HG02571 (cell line): ENCODE results near the gene GUCY2D.

Source experiments
- ATAC-seq: cut with Tn5 transposase; IDR thresholded peaks from one replicate; pipeline ENCODE4 v1.9.1; 2021; ENCODE audit warnings: mild to moderate bottlenecking, moderate library complexity; ENCODE audit not compliant: unreplicated experiment

GUCY2D gene

GRCh38 chr17:8062435-8062806, 60.0 kb downstream of the GUCY2D start:
- ATAC-seq, result no peak

- no peak for ATAC-seq
Measured at GRCh38 chr17:8062807-8063483, 60.5 kb downstream of the GUCY2D start.

GRCh38 chr17:8063761-8064534, 61.5 kb downstream of the GUCY2D start:
- ATAC-seq, result no peak

DNA sequence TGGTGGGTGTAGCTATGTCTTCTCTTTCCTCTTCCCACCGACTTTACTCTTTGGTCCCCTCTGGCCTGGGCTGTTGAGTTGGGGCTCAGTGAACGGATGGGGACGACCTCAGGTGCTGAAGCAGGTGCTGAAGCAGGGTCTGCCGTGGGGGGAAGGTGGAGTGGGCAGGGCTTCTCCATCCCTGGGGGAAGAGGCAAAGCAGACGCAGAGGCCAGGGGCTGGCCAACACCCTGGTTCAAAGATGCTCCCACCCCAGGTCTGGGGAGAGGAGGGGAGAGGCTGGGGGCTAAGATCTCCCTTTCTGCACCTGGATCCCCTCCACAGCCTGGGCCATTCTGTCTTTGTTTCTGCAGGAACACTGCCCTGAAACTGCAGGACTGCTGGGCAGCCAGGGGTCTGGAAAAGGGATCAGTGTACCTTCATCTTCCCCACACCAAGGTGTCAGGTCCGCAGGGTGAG, 62.2 kb downstream of the GUCY2D start:
- ATAC-seq, result no peak

GRCh38 chr17:8066841-8067775, 64.7 kb downstream of the GUCY2D start:
- ATAC-seq, result no peak

- no peak for ATAC-seq
Measured at GRCh38 chr17:8067806-8068205, 65.4 kb downstream of the GUCY2D start.

DNA sequence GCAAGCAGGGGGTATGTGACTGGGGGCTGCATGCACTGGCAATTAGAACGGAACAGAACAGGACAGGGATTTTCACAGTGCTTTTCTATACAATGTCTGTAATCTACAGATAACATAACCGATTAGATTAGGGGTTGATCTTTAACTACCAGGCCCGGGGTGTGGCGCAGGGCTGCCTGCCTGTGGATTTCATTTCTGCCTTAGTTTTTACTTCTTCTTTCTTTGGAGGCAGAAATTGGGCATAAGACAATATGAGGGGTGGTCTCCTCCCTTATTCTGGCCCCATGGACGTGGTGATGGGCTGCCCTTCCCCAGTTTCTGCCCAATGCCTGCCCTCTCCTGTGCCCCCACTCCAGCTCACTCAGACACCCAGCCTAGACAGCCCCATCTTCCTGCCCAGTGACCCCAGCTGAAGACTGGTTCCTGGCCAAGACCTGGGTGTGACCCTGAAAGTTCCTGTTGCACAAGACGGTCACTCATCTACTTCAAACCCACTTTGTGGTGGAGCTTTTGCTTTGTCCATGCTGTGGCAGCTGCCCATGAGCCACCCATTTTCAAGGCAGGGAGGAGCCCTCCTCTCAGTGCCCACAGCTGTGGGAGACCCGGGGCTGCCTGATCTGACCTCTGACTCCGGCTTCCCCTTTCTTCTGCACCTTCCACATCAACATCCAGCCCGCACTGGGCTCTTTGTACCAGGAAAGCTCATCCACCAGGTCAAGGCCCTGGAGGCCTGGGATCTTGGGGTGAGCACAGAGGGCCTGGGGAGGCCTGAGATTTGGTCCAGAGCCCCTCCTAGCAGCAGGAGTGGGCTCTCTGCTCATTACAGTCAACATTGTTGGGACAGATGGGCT, 66.5 kb downstream of the GUCY2D start:
- no peak for ATAC-seq

- no peak for ATAC-seq
Measured at GRCh38 chr17:8069587-8069860, 67.1 kb downstream of the GUCY2D start.
